ENCODE results near the gene PKP3. TPM values are rescaled to one million over a fixed set of nuclear protein-coding genes. Genes with fewer than 3 reads are reported as not detected.

Gene PKP3
- total and polyA plus RNA-seq, 9 of the 15 experiments (the other 6 are each of a cell fraction or from before 2014, with no cell fraction given) = 0.11 to 110 (median 30.7) TPM

DNA sequence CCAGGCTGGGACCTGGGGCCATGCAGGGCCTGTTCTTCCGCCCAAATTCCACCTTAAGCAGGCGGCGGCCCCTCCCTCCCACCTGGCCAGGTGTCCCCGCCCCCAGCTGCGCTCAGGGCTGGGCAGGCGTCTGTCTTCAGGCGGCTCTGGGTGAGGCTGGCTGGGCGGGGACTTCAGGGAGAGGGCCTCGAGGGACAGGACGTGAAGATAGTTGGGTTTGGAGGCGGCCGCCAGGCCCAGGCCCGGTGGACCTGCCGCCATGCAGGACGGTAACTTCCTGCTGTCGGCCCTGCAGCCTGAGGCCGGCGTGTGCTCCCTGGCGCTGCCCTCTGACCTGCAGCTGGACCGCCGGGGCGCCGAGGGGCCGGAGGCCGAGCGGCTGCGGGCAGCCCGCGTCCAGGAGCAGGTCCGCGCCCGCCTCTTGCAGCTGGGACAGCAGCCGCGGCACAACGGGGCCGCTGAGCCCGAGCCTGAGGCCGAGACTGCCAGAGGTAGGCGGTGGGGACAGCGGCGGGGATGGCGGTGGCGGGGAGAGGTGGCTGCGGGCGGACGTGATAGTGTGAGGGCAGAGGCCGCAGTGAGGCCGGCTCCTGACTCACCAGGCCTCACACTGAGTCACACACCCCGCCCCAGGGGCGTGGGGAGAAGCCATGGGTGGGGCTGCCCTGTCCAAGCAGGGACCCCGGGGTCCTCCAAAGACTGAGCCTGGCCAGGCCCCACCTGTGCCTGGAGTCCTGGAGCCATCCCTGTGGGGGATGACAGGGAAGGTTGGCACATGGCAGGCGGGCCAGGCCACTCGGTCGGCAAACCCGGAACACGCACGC lies at the start of gene PKP3 (continued):
- TF ChIP-seq KAT7 (CRISPR knock-in tag; IDR thresholded peaks at IDR 0.05; ENCODE audit: borderline replicate concordance) (peak; percentile 63; the same call in 1 of the 2 replicates), ZNF766 (CRISPR knock-in tag; conservative IDR thresholded peaks at IDR 0.05) (0 out of 2 replicates have a peak, but pooled peaks have one; percentile 24), BRD9 (IDR thresholded peaks at IDR 0.05; ENCODE audit: low read depth, partially characterized antibody) (no peak), GTF2A2 (tag; IDR thresholded peaks at IDR 0.05) (no peak), TAF7 (tag; IDR thresholded peaks at IDR 0.05) (0 out of 2 replicates have a peak, but pooled peaks have one; percentile 17), ZFP36 (IDR thresholded peaks at IDR 0.05; ENCODE audit: low read depth, low read length, partially characterized antibody) (peak; percentile 3), BCL6 (CRISPR knock-in tag; IDR thresholded peaks at IDR 0.05) (no peak), ELF1 (tag; IDR thresholded peaks at IDR 0.05) (peak; percentile 34; the same call in 1 of the 2 replicates), HNRNPL (IDR thresholded peaks at IDR 0.05; ENCODE audit: low read depth, low read length) (peak; percentile 54; the same call in 1 of the 2 replicates), EGR1 (conservative IDR thresholded peaks at IDR 0.05) (peak; percentile 80), IRF2 (CRISPR knock-in tag; IDR thresholded peaks at IDR 0.05) (no peak), KLF13 (tag; IDR thresholded peaks at IDR 0.05; ENCODE audit: borderline replicate concordance, low read depth) (0 out of 2 replicates have a peak, but pooled peaks have one; percentile 46), POLR2H (tag; IDR thresholded peaks at IDR 0.05; ENCODE audit: low read depth) (no peak)
- TF ChIP-seq, protein P1, sequence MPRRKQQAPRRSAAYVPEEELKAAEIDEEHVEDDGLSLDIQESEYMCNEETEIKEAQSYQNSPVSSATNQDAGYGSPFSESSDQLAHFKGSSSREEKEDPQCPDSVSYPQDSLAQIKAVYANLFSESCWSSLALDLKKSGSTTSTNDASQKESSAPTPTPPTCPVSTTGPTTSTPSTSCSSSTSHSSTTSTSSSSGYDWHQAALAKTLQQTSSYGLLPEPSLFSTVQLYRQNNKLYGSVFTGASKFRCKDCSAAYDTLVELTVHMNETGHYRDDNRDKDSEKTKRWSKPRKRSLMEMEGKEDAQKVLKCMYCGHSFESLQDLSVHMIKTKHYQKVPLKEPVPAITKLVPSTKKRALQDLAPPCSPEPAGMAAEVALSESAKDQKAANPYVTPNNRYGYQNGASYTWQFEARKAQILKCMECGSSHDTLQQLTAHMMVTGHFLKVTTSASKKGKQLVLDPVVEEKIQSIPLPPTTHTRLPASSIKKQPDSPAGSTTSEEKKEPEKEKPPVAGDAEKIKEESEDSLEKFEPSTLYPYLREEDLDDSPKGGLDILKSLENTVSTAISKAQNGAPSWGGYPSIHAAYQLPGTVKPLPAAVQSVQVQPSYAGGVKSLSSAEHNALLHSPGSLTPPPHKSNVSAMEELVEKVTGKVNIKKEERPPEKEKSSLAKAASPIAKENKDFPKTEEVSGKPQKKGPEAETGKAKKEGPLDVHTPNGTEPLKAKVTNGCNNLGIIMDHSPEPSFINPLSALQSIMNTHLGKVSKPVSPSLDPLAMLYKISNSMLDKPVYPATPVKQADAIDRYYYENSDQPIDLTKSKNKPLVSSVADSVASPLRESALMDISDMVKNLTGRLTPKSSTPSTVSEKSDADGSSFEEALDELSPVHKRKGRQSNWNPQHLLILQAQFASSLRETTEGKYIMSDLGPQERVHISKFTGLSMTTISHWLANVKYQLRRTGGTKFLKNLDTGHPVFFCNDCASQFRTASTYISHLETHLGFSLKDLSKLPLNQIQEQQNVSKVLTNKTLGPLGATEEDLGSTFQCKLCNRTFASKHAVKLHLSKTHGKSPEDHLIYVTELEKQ (CRISPR knock-in tag; IDR thresholded peaks at IDR 0.05) = no peak
- TF ChIP-seq, protein P2, sequence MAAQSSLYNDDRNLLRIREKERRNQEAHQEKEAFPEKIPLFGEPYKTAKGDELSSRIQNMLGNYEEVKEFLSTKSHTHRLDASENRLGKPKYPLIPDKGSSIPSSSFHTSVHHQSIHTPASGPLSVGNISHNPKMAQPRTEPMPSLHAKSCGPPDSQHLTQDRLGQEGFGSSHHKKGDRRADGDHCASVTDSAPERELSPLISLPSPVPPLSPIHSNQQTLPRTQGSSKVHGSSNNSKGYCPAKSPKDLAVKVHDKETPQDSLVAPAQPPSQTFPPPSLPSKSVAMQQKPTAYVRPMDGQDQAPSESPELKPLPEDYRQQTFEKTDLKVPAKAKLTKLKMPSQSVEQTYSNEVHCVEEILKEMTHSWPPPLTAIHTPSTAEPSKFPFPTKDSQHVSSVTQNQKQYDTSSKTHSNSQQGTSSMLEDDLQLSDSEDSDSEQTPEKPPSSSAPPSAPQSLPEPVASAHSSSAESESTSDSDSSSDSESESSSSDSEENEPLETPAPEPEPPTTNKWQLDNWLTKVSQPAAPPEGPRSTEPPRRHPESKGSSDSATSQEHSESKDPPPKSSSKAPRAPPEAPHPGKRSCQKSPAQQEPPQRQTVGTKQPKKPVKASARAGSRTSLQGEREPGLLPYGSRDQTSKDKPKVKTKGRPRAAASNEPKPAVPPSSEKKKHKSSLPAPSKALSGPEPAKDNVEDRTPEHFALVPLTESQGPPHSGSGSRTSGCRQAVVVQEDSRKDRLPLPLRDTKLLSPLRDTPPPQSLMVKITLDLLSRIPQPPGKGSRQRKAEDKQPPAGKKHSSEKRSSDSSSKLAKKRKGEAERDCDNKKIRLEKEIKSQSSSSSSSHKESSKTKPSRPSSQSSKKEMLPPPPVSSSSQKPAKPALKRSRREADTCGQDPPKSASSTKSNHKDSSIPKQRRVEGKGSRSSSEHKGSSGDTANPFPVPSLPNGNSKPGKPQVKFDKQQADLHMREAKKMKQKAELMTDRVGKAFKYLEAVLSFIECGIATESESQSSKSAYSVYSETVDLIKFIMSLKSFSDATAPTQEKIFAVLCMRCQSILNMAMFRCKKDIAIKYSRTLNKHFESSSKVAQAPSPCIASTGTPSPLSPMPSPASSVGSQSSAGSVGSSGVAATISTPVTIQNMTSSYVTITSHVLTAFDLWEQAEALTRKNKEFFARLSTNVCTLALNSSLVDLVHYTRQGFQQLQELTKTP (IDR thresholded peaks at IDR 0.05; ENCODE audit: low read depth in 1 of 2, partially characterized antibody in 2 of 2) = no peak
- TF ChIP-seq, protein P3, sequence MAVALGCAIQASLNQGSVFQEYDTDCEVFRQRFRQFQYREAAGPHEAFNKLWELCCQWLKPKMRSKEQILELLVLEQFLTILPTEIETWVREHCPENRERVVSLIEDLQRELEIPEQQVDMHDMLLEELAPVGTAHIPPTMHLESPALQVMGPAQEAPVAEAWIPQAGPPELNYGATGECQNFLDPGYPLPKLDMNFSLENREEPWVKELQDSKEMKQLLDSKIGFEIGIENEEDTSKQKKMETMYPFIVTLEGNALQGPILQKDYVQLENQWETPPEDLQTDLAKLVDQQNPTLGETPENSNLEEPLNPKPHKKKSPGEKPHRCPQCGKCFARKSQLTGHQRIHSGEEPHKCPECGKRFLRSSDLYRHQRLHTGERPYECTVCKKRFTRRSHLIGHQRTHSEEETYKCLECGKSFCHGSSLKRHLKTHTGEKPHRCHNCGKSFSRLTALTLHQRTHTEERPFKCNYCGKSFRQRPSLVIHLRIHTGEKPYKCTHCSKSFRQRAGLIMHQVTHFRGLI (CRISPR knock-in tag; IDR thresholded peaks at IDR 0.05) = no peak; the same call in 1 of the 2 replicates

Data from K562 (cell line).